CD4-positive, alpha-beta T cell treated with Interleukin-17A for 1 hour (primary cell): Measurements from ENCODE around the gene DENND5A.

Experiments
- DNase-seq: peaks from one replicate; pipeline ENCODE4 v3.0.0-alpha.2; 2020

DENND5A gene

DNA sequence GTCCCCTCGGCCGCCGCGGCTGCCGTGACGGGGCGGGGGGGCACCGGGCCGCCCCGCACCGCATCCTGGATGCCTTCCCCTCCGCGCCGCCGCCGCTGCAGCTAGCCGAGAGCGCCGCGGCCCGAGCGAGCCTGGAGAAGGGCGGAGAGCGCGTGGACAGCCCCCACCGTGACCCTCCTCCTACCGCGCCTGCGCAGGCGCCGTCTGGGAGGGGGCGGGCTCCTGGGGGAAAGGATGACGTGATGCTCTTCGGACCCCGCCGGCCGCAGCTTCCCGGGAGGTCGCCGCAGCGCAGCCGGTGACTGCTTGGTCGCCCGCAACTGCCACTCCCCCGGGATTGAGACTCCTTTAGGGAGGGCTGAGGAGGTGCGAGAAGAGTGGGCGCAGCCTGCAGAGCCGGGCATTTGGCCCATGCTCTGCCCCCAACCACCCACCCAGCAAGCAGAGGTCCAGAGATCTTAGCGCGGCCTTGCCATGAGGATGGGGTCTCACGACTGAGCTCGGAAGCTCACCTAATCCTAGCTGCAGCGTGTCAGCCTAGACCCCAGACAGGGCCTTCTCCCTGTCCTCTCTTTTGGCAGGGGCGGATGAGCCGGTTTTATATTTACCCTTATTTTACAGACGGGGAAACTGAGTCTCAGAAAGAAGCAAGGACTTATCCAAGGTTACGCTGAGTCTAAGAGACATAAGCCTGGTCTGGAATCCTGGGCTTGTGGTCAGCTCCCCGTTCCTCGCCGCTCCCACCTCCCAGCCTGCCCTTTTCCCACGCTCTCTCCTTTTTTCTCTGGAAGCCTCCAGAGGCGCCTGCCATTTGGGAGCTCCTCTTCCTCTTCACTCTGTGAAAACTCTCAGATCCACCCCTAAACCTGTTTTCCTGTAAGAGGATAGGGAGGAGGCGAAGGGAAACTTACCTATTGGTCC is at the start of gene DENND5A:
Gene DENND5A, minus strand, starts transcription at position 140 of the 921 bp plus-strand sequence. CDS start 281 bp downstream, outside the sequence.
- DNase-seq: peak; percentile 73

DNA sequence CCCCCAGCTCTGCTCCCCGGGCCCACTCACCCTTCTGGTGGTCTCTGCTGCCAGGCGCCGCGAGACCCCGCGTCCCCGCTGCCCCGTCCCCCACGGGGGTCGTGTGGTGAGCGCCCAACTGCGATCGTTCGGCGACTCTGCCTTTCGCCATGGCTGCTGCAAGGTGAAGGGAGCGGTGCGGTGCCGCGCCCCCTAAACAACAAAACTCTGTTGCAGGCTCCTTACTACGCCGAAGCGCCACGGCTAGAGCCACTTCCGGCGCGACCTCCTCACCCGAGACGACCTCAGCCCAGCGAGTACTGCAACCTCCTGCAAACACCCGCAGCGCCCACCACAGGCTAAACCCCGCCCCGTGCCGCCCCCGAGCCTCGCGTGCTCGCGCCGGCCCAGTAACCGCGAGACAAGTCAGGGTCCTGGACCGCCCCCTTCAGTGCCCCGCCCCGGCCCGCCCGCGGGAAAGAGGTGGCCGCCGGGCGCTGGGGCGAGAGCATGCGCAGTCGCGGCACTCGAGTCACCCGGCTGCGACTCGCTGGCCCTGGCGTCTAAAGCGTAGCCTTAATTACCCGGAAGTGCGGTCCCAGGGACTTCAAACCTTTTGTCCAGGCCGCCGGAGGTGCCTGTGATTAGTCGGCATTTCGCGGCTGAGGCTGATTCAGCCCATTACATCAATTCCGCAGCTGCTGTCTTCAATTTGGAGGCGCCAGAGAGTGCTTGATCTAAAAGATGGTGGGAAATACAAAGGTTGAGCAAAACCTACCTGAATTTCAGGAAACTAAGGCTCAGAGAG is 49.3 kb upstream of the DENND5A start, which contains the start of gene TMEM41B:
Gene TMEM41B, minus strand, starts transcription at position 303 of the 787 bp plus-strand sequence. Its CDS starts 152 bp downstream, at position 151.
- DNase-seq: peak; percentile 98

DNA sequence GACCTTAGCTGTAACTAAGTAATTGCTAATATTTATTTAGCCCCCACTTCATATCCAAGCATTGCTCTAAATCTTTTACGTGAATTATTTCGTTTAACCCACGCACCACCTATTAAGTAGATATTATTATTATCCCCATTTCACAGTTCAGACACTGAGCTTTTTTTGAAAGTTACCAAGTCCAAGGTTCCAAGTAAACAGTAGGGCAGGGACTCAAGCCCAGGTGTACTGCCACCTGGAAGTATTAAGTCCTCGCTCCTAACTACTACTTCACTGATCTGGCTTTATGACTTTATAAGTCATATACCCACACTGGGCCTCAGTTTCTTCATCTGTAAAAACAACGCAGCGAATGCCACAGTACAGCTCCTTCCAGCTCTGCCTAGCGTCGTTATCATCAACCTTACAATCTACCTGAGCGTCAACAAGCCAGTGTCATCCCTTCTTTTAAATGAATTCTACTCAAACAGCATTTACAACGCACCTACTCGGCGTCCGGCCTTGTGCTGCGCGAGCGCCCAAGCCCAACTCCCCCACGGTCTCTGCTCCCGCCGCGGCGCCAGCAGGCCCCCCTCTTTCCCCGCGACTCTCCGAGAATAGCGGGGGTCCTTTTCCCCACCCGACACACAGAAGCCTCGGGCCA is 48.6 kb upstream of the DENND5A start:
- peak; percentile 28 for DNase-seq

DNA sequence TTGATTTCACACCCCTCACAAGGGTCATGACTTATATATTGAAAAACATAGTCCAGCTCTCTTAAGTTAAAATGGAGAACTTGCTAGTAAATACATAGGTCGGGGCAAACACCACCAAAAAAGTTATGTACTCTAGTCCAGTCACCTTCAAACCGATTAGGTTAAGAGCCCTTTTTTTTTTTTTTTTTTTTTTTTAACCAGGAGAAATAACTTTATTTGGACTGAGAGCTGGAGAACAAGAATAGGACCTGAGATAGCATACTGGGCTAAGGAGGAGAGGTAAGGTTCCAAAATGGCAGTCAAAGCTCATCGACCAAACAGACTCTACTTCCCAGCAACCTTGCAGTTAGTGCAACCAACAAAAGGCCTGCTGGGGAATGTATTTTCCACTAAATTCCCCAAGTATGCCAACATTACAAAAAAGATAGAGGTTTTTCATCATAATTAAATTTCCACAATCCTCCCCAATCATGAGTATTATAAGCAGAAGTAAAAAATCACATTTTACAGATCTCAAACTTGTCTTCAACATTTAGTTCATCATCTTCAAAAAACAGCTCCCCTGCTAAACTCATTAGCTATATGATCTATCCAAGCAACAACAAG is 45.4 kb upstream of the DENND5A start:
- no peak for DNase-seq

DNA sequence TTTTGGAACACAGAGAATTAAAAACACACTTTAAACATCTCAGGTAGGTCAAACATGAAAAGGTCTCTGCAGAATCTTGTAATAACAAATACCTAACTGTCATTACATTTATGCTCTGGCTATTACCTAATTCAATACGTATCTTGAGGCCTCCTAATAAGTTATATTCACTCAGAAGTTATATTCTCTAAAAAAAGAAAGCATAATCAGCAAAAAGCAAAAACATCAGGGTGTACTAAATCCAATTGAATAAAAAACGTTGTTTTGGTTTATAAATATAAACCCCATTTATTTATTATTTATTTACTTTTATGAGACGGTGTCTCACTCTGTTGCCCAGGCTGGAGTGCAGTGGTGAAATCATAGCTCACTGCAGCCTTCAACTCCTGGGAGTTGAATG is 39.0 kb upstream of the DENND5A start:
- no peak for DNase-seq

DNA sequence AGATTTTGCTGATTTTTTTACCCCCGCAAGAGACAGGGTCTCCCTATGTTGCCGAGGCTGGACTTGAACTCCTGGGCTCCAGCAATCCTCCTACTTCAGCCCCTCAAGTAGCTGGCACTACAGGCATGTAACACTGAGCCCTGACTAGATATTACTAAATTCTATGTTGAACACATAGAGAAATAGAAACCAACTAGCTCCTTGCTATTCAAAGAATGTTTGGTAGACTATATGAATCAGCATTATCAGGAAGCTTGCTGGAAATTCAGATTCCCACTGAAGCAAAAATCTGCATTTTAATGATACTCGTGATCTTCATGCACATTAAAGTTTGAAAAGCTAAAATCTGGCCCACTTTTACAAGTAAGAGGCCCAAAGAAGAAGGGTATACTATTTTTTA is 37.3 kb upstream of the DENND5A start:
- no peak for DNase-seq

DNA sequence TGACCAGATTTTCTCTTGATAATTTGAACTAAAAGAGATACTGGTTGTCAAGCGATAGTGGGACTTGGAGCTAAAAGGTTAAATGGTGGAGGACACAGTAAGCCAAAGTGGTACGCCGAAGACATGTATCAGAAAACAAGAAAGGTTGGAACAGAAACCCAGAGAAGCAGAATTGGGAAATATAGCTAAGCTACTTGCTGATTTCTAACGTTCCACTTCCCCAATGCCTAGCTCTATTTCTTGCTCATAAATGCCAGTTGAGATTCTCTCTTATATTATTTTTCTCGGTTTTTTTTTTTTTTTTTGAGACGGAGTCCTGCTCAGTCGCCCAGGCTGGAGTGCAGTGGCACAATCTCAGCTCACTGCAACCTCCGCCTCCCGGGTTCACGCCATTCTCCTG is 36.6 kb upstream of the DENND5A start:
- DNase-seq: no peak

DNA sequence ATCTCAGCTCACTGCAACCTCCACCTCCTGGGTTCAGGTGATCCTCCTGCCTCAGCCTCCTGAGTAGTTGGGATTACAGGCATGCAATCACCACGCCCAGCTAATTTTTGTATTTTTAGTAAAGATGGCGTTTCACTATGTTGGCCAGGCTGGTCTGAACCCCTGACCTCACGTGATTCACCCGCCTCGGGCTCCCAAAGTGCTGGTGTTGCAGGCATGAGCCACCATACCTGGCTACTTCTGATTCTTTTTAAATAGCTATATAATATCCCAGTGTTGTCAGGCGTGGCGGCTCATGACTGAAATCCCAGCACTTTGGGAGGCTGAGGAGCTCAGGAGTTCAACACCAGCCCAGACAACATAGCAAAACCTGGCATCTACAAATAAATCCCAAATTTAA is 28.5 kb upstream of the DENND5A start:
- DNase-seq: no peak

DNA sequence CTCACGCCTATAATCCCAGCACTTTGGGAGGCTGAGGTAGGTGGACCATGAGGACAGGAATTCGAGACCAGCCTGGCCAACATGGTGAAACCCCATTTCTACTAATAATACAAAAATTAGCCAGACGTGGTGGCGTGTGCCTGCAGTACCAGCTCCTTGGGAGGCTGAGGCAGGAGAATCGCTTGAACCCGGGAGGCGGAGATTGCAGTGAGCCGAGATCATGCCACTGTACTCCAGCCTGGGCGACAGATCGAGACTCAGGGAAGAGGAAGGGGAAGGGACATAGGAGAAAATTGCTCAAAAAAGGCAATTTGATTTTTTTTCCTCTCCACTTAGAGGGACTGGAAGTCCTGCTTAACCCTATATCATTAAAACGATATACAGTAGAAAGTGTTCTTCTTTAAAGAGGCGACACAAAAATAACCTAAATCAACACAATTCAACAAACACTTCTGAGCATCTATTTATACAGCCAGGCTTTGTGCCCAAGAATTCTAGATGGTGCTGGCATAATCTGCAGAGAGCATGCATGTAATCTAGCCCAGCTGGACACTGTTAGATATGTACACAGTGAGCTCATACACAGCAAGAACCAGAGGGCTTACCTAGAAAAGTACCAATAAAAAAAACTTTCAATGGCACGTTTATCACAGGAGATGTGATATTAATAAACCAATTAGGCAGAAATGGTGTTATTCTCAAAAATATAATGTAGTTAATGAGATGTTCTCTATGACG is 20.9 kb upstream of the DENND5A start:
- DNase-seq: no peak

DNA sequence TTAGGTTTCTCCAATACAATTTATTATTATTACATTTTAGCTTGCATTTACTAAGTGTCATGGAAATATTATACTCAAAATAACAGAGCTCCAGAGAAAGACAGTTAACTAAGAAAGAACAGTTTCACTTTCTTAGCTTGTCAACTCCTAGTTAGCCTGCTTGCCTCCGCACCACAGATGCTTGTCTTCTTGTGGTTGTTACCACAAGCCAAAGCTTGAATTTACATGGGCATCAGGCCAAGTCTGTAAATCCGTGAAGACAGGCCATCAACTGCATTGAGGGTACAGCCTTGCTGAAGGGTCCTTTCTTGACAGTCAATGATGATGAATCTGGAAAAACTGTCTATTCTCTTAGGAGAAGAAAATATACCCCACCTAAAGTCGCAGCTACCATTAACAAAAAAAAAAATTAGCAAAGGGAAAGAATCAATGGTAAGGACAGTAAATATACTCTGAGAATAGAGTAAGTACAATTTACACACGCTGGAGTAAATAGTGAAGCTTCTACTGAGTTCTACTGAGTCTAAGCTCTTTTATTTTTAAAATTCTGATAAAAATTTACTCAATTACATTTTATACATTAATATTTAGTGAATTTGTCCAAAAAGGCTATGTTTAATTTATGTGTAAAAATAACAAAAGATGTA is 15.6 kb upstream of the DENND5A start:
- DNase-seq: peak; percentile 70

DNA sequence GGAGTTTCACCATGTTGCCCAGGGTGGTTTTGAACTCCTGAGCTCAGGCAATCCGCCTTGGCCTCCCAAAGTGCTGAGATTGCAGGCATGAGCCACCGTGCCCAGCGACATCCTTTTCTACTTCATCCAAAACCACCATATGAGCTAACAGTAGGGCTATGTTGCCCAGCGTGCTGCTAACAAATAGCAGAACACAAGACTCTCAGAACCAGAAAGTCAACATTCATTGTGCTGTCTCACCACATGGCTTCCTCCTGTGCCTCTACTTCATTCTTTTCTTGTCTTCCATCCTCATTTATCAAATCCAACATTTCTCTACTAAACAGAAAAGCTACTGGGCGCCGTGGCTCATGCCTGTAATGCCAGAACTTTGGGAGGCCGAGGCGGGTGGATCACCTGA is 12.0 kb upstream of the DENND5A start:
- DNase-seq: no peak

DNA sequence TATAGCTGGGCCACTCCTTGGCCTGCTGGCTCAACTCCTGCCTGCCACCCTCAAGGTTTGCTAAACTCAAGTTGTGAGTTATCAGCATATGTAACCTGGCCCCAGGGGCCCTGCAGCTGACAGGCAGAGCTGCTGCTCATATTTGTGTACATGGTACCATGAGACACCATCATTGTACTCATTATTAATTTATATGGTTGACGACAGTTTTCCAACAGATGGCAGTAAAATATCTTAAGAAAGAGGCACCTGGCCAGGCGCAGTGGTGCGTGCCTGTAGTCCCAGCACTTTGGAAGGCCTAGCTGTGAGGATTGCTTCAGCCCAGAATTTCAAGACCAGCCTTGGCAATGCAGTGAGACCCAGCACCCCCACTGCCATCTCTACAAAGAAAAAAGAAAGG is 11.4 kb upstream of the DENND5A start:
- DNase-seq: no peak

DNA sequence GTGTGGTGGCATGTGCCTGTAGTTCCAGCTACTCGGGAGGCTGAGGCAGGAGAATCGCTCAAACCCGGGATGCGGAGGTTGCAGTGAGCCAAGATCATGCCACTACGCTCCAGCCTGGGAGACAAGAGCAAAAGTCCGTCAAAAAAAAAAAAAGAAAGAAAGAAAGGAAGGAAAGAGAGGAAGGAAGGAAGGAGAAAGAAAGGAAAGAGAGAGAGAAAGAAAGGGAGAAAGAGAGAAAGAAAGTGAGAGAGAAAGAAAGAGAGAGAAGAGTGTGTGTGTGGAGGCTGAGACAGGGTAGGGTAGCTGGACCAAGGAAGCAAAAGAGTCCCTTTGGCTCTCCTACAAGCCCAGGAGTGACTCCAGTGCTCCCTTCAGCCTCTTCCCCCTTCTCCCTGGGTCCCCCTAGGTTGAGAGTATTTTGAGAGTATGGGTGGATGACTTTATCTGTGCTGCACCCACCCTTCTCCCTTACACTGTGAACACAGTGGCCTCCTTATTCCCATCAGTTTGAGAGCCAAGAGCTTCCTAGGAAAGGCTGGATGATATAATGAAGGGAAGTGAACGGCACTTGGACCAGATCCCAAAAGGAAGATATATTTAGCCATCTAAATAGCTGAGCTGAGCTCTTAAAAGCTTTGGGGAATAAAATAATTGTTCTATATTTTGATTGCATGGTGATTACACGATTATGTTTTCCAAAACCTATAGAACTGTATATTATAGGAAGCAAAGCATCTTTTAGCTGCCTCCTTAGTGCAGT is 9.5 kb upstream of the DENND5A start:
- no peak for DNase-seq

DNA sequence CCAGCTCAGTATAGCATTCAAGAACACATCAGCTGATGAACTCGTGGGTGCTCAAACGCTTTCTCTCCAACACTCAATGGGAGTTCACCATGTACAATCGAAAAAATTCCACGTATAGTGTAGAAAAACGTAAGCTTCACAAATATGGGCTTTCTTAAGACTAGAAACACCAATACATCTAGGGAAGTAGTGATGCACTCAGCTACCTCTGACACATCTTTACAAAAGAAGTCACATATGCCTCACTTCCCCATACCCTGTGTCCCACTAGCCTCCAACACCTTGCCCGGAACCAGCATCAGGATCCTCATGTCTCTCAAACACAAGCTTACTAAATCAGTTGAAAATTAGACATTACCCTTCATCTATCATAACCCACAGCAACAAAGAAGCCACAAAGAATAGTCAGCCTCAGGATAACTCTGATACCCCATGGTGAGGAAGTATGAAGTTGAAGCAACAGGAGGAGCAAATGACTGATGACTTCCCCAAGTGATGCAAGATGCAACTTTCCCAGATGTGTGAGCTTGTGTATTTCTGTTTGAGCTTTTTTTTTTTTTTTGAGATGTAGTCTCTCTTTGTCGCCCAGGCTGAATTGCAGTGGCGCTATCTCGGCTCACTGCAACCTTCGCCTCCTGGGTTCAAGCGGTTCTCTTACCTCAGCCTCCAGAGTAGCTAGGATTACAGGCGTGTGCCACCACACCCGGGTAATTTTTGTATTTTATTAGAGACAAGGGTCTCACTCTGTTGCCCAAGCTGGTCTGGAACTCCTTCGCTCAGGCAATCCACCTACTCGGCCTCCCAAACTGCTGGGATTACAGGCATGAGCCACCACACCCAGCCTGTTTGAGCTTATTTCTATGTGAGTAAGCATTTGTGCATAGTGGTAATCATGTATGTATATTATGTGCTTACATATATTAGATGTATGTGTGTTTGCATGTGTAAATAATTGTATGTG is 8.5 kb upstream of the DENND5A start:
- DNase-seq: peak; percentile 24

DNA sequence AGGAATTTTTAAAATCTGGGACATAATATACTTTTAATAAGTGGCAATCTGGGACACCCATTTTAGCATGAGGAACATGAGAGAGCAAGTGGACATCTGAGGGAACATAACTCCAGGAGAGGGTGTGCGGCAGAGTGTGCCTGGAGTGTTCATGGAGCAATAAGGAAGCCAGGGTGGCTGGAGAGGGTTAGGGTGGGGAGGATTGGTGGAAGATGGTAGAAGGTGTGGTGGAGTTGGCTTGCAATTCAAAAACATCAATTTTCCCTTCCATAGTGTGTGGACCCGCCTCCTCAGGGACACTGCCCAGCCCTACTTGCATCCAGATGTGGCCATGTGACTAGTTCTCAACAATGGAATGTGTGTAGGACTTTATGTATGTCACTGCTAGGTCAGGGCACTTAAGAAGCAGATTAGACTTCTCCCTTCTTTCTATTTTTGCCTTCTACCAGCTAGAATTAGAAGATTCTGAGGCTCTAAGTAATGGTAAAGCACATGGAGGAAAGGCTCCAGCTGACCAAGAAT is 4.4 kb upstream of the DENND5A start:
- DNase-seq: no peak

DNA sequence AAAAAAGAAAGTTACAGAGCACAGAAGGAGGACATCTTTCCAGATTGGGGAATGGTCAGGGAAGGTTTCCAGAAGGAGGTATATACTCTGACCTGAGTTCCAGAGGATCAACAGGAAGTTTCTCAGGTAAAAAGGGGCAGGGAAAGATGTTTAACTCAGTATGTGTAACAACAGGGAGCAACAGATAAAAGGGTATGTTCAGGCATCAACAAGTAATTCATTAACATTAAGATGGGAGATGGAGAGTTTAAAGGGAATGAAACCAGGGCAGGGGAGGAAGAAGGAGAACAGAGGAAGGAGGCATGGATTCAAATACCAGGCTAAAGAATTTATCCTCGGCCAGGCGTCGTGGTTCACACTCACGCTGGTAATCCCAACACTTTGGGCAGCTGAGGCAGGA is 2.5 kb upstream of the DENND5A start:
- DNase-seq: no peak

DNA sequence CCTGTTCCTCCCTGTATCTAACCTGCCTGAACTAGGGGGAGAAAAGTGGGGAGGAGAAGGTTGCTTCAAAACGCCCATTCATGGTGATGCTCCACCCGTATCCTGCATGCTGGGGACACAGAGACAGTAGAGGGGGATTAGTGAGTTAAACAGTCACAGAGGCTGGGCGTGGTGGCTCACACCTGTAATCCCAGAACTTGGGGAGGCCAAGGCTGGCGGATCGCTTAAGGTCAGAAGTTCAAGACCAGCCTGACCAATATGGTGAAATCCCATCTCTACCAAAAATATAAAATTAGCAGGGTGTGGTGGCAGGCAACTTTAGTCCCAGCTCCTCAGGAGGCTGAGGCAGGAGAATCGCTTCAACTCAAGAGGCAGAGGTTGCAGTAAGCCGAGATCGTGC is 1.8 kb upstream of the DENND5A start:
- DNase-seq: no peak

DNA sequence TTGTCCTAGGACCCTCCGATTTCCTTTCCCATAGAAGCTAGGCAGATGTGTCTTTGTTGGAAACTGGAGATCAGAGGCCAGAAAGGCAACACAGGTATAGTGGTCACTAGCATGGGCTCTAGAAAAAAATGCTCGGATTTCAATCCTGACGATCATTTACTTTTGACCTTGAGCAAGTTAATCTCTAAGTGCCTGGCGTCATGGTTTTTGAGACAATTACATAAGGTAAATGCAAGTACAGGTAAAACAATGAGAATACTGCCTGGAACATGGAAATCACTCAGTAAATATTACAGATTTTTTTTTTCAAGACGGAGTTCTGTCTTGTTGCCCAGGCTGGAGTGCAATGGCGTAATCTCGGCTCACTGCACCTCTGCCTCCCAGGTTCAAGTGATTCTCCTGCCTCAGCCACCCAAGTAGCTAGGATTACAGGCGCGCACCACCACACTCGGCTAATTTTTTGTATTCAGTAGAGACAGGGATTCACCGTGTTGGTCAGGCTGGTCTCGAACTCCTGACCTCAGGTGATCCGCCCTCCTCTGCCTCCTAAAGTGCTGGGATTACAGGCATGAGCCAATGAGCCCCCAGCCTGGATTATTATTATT is 1.1 kb upstream of the DENND5A start:
- DNase-seq: no peak
